Astrocyte (in vitro differentiated cells and primary cell): Measurements from ENCODE around the gene PRKAR2A.

ENCODE experiments used
- EZH2 ChIP-seq: IDR thresholded peaks from 2 replicates; pipeline ENCODE4 v1.6.1; 2012; ENCODE audit warnings: mild to moderate bottlenecking, low read length, inconsistent platforms; ENCODE audit not compliant: insufficient read depth
- TF ChIP-seq, protein P1 (sequence below): IDR thresholded peaks from 2 replicates; pipeline ENCODE4 v1.5.1; 2011; ENCODE audit warnings: low read depth, mild to moderate bottlenecking, inconsistent platforms, low read length, moderate library complexity; ENCODE audit not compliant: insufficient read depth

DNA sequence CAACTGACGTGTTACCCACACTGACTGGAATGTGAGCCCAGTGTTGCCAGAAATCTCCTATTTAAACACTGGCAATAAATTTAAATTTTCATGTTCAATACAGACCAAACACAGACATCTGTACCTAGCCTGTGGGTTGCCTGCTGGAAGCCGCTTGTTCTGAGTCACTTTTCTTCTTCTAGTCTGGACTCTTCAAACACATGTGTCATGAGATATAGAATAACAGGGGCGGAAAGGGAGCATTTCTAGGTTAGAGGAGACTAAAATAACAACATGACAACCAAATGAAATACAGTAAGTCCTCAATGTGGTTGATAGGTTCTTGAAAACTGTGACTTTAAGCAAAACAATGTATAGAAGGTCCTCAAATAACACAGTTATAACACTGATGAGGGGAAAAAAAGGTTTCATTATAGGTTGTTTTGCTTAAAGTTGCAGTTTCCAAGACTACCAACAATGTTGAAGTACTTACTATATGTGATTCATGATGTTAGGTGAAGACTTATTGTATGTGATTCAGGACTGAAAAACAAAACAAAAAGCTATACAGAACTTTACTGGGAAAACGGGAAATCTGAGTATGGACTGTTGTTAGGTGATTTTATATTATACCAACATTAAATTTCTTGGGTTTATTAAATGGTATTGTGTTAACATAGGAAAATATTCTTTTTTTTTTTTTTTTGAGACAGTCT is 63.1 kb downstream of the PRKAR2A start:
- TF ChIP-seq, protein P1, sequence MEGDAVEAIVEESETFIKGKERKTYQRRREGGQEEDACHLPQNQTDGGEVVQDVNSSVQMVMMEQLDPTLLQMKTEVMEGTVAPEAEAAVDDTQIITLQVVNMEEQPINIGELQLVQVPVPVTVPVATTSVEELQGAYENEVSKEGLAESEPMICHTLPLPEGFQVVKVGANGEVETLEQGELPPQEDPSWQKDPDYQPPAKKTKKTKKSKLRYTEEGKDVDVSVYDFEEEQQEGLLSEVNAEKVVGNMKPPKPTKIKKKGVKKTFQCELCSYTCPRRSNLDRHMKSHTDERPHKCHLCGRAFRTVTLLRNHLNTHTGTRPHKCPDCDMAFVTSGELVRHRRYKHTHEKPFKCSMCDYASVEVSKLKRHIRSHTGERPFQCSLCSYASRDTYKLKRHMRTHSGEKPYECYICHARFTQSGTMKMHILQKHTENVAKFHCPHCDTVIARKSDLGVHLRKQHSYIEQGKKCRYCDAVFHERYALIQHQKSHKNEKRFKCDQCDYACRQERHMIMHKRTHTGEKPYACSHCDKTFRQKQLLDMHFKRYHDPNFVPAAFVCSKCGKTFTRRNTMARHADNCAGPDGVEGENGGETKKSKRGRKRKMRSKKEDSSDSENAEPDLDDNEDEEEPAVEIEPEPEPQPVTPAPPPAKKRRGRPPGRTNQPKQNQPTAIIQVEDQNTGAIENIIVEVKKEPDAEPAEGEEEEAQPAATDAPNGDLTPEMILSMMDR, result no peak
- TF ChIP-seq EZH2, result no peak
